NCI-H128 (cell line): ENCODE results near the gene TBCK.
"Not testable (repeated sequence)": the region's sequence is repeated elsewhere in the genome, so short reads cannot be mapped to it uniquely, and the experiment has no call there.

ENCODE experiments used
- DNase-seq: peaks from one replicate; lab custom pipeline; 2025; ENCODE audit not compliant: unreplicated experiment; lab: John Stamatoyannopoulos, UW

TBCK gene

DNA sequence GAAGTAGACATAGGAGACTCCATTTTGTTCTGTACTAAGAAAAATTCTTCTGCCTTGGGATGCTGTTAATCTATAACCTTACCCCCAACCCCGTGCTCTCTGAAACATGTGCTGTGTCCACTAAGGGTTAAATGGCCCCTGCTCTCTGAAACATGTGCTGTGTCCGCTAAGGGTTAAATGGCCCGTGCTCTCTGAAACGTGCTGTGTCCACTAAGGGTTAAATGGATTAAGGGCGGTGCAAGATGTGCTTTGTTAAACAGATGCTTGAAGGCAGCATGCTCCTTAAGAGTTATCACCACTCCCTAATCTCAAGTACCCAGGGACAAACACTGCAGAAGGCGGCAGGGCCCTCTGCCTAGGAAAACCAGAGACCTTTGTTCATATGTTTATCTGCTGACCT is 5.8 kb upstream of the TBCK start:
- DNase-seq: not testable (repeated sequence)

DNA sequence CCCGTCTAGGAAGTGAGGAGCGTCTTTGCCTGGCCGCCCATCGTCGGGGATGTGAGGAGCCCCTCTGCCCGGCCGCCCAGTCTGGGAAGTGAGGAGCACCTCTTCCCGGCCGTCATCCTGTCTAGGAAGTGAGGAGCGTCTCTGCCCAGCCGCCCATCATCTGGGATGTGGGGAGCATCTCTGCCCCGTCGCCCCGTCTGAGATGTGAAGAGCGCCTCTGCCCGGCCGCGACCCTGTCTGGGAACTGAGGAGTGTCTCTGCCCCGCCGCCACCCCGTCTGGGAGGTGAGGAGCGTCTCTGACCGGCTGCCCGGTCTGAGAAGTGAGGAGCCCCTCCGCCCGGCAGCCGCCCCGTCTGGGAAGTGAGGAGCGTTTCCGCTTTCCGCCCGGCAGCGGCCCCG is 5.2 kb upstream of the TBCK start:
- DNase-seq: not testable (repeated sequence)

DNA sequence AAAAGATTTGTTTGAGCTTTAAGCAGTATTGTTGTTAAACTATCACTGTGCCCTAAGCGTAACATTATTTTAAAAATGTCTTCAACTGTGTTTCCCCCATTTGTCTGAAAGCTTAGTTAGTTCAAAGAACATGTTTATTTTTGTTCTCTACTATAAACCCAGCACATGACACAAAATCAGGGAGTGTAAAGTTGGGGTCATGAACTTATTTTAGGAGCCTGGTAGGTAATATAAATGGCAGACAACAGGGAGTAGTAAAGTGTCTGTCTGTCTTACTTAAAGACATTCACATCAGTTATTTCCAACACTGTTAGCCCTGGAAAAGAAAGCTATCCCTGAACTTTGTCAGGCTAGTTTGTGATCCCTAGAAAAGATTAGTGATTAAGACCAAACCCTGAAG is 4.2 kb upstream of the TBCK start:
- DNase-seq: no peak

DNA sequence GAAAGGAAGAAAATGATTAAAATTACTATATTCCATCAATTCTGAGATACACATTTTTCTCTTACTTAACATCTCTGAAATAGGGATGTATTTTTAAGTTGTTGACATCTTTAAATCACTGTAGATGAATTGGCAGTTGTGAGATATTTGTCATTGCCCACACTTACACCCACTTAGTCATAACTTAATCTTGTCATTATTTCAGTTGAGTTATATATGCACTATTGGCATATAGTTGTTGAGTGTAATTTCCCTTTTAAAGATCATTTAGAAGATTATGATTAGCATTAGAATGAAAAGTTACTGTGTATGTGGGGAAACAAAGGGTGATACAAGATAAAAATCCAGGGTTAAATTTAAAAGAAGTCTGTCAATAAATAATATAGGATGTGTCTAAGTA is 2.5 kb upstream of the TBCK start:
- no peak for DNase-seq

DNA sequence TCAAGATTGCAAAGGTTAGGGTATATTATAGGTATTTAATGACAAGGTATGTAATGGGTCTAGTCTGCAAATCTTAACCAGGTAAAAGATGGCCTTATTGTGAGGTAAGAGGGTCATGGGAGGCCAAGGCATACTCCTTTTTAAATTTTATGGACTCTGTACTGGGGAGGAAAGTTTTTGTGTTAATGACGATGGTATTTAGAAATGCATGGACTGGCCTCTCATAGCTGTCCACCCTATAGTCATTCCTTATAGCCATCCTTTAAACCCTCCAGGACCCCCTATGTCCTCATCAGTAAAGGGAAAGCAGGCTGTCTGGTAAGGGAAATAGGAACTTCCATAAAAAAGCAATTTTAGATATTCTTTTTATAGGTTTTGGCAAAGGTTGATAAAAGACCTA is 1.8 kb upstream of the TBCK start:
- no peak for DNase-seq

DNA sequence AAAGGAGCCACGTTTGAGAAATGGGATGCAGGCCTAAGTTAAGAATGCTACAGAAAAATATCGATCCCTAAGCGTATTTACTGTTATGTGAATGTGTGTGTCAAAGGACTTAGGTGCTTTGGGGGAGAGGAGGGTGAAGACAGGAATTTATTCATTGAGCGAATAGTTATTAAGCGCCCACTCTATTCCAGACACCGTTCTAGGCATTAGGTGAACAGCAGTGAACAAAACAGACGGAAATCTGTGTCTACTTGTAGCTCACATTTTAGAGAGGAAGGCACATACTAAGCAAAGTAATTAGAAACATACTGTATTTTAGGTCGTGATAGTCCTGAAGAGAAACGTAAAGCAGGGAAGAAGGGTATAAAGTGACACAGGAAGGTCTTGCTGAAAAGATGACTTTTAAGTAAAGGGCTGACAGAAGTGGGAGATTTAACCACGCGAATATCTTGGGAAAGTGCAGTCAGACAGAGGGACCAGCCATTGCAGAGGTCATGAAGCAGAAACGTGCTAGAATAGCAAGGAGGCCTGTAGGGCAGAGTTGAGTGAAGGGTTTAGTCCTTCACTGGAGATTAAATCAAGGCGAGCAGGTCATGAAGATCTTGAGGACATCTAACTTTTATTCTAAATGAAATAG is 882 bp upstream of the TBCK start:
- DNase-seq: no peak

DNA sequence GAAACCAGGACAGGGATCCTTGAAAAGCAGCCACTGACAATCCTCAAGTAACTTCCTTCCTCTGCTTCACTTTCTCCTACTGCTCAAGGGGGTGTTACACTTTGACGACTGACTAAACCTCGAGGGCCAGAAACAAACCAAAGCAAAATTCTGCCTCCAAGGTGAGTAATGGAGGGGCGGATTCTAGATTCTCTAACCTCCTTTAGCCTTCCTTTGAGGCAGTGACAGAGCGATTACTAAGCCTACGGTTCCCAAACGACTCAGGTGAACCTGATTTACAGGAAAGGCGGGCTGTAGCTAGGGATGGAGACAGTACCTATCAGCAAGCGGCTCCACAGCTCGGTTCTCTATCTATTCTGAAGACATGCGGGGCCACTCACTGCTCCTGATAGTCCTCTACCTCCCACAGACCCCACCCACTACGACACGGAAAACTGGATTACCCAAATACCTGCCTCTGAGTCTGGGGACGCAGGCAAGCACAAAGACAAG is 487 bp downstream of the TBCK start:
- peak; percentile 16 for DNase-seq

DNA sequence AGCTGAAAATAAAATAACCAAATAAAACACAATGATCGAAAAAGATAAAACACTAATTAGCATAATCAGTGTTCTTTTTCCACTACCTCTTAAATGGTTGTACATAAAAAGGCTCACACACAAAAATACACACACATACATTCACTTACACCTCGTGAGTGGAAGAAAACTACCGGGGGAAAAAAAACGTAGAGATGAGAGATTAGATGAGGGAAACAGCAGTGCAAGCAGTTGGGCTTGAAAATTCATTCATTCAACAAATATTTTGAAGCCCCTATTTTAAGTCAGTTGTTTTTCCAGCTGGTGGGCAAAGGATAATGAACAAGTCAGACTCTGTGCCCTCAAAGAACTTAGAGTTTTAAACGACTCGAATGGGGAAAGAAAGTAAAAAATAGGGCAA is 1.0 kb downstream of the TBCK start:
- no peak for DNase-seq

DNA sequence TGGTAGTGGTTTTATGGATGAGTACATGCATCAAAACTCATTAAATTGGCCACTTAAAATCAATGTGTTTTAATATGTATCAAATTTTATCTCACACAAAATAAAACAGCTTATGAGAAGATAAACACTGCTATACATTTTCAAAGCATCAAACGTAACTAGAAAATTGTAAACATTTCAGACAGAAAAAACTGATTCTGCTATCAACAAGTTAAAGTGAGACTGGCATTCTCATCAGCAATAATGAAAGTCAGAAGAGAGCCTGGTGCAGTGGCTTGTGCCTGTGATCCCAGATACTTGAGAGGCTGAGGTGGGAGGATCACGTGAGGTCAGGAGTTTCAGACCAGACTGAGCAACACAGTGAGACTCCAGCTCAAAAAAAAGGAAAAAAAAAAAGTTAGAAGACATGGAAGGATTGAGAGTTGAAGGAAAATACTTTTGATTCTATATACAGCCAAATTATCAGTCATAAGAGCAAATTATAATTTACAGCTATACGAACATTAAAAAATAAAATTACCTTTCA is 2.9 kb downstream of the TBCK start:
- no peak for DNase-seq

DNA sequence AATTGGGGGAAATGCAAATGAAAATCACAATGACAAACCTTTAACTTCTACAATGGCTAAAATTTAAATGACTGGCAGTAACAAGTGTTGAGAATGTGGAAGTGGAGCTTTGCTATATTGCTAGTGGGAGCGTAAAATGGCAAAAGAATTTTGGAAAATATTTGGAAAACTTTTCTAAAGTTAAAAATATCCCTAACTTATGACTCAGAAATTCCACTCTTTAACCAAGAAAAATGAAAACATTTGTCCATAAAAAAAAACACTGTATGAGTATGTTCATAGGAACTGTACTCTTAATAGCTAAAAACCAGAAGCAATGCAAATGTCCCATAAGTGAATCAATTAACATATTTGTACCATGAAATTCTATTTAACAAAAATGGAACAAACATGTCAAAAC is 3.6 kb downstream of the TBCK start:
- no peak for DNase-seq

DNA sequence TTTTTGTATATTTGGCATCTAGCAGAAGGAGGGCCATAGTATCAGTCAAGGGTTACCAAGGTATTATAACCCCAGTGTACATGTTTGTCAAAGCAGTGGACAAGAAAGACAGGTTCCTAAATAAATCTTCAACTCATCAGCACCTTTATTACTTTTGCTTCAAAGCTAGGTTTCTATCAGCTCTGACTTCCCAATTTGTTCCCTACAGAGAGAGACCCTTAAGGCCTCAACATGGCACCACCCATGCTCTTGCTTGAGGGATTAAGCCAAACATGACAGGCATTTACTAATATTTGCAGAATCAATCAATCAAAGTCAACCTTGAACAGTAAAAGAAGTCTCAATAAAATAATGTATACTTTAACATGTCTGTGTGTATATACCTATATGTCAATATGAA is 9.4 kb downstream of the TBCK start:
- no peak for DNase-seq

DNA sequence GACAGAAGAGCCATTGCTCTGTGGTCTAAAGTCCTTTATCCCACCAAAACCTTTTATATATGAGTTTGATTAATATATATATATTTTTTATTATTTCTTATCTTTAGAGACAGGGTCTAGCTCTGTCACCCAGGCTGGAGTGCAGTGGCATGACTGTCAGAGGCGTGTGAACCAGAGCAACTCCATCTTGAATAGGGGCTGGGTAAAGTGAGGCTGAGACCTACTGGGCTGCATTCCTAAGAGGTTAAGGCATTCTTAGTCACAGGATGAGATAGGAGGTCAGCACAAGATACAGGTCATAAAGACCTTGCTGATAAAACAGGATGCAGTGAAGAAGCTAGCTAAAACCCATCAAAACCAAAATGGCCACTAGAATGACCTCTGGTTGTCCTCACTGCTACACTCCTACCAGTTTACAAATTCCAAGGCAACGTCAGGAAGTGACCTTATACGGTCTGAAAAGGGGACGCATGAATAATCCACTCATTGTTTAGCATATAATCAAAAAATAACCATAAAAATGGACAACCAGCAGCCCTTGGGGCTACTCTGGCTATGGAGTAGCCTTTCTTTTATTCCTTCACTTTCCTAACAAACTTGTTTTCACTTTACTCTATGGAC is 10.5 kb downstream of the TBCK start:
- DNase-seq: no peak

DNA sequence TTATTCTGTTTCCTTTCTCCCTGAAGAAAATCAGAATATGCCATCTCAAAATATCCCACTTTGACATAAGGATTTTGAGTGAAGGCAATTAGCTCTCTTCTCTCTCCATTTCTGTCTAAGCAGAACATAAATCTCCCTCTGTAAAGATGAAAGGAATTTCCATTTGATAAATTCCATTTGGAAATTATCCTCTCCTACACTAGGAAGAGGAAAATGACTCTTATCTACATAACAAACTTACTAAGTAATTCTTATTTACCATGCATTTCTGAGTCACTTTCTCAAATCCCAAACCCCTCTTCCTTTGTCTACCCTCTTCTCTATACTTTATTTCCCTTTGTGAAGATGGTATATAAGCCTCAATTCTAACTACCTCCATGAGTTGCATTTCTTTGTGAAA is 11.4 kb downstream of the TBCK start:
- DNase-seq: no peak

DNA sequence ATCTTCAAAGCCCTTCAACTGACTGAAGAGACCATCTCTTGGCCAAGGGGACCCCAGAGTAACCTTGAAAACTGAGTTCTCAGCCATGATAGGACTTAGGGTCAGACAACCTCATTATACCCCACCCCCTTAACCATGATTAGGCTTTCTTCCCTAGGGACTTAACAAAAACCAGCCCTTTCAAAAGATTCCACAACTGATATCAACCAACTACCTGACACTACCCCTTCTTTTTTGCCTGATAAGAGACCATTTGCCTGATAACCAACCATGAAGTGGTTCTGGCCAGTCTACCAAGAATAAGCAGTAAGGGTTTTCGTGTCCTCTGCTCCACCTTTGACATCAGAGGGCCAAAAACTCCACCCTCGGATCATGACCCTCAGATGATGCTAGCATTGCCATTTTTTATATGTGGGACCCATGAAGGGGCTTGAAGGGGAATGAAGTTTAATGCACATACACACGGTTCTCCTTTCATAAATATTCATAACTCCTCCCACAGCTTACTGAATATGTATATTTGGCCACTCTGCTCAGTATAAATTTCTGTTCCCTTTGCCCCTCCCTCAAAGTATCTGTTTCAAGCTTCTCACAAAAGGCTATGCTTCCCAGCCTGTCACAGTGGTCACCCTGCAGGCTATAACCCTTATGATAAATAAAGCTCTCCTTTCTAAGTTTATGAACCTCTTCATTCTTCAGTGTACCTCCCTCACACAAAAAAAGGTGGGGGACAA is 12.3 kb downstream of the TBCK start:
- DNase-seq: no peak

DNA sequence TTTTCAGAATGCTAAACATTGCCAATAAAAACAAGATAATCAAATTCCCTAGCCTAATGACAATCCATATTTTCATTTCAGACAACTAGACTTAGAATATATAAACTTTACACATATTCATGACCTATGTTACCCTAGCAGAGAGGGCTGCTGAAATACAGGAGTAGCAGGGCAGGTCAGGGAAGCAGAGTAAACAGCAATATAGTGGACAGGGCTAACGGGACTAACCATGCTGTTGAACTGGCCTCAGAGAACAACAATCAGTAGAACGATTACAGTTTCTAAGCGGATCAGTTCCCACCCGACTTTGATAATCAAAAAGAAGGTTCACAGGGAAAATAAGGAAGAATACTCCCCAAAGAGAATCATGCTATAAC is 14.0 kb downstream of the TBCK start:
- no peak for DNase-seq

DNA sequence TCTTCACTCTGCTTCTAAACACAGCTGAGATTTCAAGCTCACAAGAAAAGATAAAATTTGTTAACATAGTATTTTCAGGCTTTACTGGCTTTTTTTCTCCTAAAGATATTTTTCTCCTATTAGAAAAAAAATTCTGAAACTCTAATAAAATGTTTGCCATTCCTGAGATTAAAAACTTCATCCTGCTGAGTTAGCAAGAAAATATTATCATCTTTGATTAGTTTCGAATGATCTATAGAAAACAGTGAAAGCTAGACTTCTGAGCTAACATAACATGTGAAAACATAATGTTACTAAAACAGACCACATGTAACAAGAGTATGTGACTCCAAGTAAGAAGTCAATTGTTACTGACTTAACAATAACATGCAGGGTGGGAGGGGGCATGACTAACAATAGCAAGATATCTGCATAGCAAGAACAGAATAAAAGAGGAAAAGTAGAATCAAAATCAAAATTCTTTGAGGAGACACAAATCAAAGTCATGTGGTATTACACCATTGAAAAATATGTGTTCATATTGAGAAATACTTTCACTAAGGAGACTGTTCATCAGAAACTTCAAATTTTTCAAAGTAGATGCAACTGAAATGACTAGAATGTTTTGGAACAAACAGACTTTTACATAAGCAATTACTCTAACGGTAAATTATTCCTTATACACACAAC is 14.5 kb downstream of the TBCK start:
- no peak for DNase-seq

DNA sequence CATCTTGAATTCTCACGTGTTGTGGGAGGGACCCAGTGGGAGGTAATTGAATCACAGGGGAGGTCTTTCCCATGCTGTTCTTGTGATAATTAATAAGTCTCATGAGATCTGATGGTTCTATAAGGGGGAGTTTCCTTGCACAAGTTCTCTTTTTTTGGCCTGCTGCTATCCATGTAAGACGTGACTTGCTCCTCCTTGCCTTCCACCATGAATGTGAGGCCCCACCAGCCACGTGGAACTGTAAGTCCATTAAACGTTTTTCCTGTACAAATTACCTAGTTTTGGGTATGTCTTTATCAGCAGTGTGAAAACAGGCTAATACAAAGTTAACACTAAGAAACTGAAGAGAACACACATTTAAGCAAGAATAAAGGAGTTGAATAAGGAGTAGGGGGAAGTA is 16.0 kb downstream of the TBCK start:
- DNase-seq: no peak

DNA sequence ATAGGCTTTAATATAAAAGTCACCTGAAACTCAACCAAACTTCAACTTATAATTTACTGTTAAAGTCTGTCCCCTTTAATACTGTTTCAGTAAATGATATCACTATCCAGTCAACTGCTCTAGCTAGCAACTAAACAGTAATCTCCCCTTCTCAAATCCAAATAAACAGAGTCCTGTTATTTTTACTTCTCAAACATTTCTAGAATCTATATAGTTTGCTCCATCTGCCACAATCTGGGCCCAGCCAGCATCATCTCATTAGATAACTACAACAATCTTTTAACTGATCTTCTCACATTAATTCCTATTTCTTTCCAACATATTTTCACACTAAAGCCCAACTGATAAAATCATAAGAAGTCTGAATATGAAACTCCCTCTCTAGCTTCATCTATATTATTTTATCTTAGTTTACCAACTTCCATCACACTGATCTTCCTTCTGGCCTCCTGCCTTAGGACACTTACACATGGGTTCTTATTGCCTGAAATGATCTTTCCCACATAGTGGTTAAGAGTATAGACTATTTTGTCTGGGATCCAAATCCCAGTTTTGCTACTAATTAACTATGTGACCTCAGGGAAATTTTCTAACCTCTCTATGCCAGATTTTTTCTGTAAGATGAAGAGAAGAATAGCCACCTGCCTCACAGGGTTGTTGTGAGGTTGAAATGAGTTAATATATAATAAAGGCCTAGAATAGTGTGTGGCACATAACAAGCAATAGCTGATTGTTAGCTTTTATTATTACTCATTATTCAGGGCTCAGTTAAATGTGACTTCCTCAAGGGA is 18.6 kb downstream of the TBCK start:
- no peak for DNase-seq

DNA sequence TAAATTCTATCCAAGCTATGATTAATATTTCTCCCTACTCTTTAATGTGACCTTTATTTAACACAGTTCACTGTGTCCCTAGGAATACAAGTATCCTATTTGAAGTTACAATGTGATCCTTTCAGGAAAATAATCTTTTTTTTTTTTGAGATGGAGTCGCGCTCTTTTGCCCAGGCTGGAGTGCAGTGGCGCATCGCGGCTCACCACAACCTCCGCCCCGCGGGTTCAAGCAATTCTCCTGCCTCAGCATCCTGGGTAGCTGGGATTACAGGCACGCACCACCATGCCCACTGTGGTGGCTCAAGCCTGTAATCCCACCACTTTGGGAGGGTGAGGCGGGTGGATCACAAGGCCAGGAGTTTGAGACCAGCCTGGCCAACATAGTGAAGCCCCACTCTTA is 21.9 kb downstream of the TBCK start:
- no peak for DNase-seq

DNA sequence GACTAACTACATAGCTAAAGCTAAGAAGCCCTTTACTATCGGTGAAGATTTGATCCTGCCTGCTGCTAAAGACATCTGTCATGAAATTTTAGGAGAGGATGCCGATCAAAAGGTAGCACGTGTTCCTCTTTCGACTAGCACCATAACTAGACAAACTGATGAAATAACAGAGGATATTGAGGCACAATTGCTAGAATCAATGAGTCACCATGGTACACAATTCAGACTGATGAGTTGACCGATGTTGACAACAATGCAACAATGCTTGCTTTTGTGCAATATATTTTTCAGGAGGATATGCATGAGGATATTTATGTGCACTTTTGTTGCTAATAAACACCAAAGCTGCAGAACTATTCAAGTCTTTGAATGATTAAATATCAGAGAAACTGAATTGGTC is 24.3 kb downstream of the TBCK start:
- no peak for DNase-seq

DNA sequence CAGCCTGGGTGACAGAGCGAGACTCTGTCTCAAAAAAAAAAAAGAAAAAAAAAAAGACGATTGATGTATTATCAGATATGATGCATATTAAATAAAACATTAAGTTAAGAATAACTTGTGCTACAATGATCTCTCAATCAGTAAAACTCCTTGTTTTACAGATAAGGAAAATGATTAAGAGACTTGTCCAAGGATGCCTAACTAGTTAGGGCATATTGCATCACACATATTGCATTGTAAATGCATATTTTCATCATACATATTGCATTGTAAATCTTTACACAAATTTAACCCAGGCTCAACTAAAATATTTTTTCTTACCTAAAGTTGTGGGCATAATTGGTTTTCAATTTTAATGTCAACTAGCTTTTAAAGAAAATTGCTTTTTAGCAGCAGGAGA is 26.3 kb downstream of the TBCK start:
- no peak for DNase-seq
